Measurements from ENCODE around the gene OTUD5. TPM values are rescaled to one million over a fixed set of nuclear protein-coding genes. Genes with fewer than 3 reads are reported as not detected.

The OTUD5 gene
- total and polyA plus RNA-seq, 8 donors: 38.1 to 60.4 (median 58.2) TPM

DNA sequence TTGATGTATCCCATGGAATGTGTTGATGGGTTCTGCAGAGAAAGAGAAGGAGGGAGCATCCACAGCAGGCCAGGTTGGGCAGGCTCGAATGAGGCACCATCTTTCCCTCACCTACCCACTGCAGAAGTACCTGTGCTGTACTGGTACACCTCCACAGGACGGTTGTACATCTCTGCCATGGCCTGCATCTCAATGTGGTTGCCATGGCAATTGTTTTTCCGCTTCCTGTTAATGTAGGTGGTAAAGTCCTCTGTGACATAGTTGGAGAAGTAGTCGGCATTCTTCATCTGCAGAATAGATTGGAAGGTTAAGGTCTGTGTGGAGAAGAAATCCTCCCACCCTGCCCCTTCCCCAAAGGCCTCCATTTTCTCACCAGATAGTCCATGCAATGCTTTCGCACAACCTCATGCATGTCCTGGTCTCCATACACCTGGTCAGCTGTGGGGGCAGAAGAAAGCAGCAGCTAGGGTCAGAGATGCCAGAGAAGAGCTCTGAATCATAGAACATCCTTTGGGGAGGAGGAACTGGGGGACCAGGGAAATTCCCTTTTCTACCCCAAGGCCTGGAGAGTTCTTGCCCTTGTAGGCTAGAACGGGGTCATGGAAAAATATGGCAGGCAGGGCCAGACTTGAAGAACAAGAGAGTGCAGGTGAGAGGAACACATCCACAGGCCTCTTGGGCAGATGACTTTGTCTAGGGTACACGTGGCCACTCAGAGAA, 22.7 kb downstream of the OTUD5 start:
- H3K36me3 ChIP-seq: peaks cover 0 to 28% of the 10 kb centered on the region in 2 donors
- H3K4me3 ChIP-seq: no peak overlapping the region
- peaks cover 4 to 51% of the 10 kb centered on the region in 2 donors for H3K4me1 ChIP-seq
- peak overlapping the region in 1 of 2 donors; percentile 64 for H3K27ac ChIP-seq
- no peak for DNase-seq
- no peak for ATAC-seq
- H3K27me3 ChIP-seq: no peaks in the 10 kb centered on the region
- intact Hi-C loops (cut with DNase I): no loop called here
- no peak for TF ChIP-seq CTCF (IDR thresholded peaks at IDR 0.05)
- no peaks in the 10 kb centered on the region for H3K9me3 ChIP-seq

DNA sequence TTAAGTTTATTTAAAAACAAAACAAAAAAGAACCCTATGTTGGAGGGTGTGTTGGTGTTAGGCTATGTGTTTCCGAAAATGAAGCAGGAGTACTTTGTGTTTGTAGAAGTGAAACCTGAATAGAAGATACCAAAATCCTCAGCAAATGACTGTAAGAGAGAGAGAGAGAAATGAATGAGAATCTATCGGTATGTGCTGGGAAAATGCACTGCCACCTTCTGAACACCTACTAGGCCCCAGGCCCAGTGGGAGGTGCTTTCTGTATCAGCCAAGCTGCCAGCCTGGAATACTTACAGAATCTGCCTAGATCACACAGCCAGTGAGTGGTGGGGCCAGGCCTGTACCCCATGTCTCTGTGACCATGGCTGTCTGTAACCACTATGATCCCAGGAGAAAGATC, 23.6 kb downstream of the OTUD5 start:
- intact Hi-C loops (cut with DNase I): no loop called here
- TF ChIP-seq CTCF (IDR thresholded peaks at IDR 0.05): no peak
- DNase-seq: no peak
- no peaks in the 10 kb centered on the region for H3K9me3 ChIP-seq
- no peak for ATAC-seq
- H3K27me3 ChIP-seq: no peaks in the 10 kb centered on the region
- no peak overlapping the region for H3K27ac ChIP-seq
- H3K4me3 ChIP-seq: no peak overlapping the region
- H3K4me1 ChIP-seq: peaks cover 4 to 42% of the 10 kb centered on the region in 2 donors
- peaks cover 0 to 31% of the 10 kb centered on the region in 2 donors for H3K36me3 ChIP-seq

DNA sequence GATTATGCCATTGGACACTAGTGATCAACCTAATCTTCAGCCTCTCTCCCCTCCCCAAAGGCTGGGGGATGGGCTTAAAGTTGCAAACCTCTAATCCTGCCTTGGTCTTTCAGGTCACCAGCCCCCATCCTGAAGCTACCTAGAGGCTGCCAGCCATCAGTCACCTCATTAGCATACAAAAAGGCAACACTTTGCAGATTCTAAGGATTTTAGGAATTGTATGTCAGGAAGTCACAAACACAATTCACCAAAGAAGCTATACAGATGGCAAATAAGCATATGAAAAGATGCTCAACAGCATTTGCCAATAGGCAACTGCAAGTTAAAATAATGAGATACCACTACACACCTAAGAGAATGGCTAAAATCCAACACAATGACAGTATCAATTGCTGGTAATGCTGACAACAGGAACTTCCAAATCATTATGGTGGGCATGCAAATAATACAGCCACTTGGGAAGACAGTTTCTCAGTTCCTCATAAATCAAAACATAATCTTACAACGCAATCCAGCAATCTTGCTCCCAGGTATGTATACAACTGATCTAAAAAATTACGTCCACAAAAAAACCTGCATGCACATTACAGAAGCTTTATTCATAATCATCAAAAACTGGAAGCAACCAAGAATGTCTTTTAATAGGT, 29.5 kb downstream of the OTUD5 start:
- H3K4me3 ChIP-seq: no peak overlapping the region
- DNase-seq (no peak), ATAC-seq (no peak)
- no peak overlapping the region for H3K27ac ChIP-seq
- H3K9me3 ChIP-seq: no peaks in the 10 kb centered on the region
- intact Hi-C loops (cut with DNase I): no loop called here
- no peaks in the 10 kb centered on the region for H3K4me1 ChIP-seq
- TF ChIP-seq CTCF (IDR thresholded peaks at IDR 0.05): no peak
- H3K36me3 ChIP-seq: peaks cover 0 to 45% of the 10 kb centered on the region in 2 donors
- H3K27me3 ChIP-seq: no peaks in the 10 kb centered on the region

DNA sequence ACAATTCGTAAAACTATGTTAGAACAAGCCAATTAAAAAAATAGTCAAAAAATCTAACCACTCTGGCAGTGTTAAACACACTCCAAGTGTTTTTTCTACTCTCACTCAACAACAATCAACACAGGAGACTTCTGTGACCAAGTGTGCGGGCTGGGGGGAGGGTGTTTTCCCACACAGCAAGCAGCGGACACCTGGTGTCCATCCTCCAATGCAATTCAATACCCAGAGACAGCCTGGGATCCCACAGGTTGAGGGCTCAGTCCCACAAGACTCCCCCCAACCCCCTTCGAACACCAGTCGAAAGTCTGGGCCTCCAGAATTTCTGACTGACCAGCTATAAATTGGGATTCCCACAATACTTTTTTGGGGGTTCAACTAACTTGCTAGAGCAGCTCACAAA, 30.3 kb downstream of the OTUD5 start:
- no peak overlapping the region for H3K27ac ChIP-seq
- no peak overlapping the region for H3K4me3 ChIP-seq
- H3K9me3 ChIP-seq: no peaks in the 10 kb centered on the region
- ATAC-seq: no peak
- H3K4me1 ChIP-seq: no peaks in the 10 kb centered on the region
- no peaks in the 10 kb centered on the region for H3K27me3 ChIP-seq
- TF ChIP-seq CTCF (IDR thresholded peaks at IDR 0.05): no peak
- DNase-seq: no peak
- H3K36me3 ChIP-seq: peaks cover 0 to 50% of the 10 kb centered on the region in 2 donors
- intact Hi-C loops (cut with DNase I): no loop called here

DNA sequence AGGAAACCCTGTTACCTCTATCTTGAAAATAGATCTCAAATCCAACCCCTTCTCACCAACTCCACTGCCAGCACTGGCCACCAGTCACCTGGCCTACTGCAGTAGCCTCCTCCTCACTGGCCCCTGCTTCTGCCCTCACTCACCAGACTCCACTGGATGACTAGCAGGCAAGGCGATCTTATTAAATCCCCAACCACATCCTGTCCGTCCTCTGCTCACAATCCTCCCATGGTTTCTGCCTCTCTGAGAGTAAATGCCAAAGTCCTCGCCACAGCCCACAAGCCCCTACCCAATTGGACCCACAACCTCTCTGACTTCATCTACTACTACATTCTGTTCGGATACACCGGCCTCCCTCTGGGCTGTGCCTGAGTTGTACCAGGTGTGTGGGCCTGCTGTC, 33.1 kb downstream of the OTUD5 start:
- peaks cover 3 to 9% of the 10 kb centered on the region in 2 donors for H3K4me1 ChIP-seq
- no peak for DNase-seq
- H3K4me3 ChIP-seq: no peak overlapping the region
- no peak overlapping the region for H3K27ac ChIP-seq
- no peaks in the 10 kb centered on the region for H3K27me3 ChIP-seq
- ATAC-seq: no peak
- H3K9me3 ChIP-seq: no peaks in the 10 kb centered on the region
- intact Hi-C loops (cut with DNase I): no loop called here
- H3K36me3 ChIP-seq: peaks cover 0 to 38% of the 10 kb centered on the region in 2 donors
- no peak for TF ChIP-seq CTCF (IDR thresholded peaks at IDR 0.05)
